IMR-90 (cell line): ENCODE measurements around the gene CAB39. TPM values are rescaled to one million over a fixed set of nuclear protein-coding genes. Genes with fewer than 3 reads are reported as not detected.

ENCODE experiments used
- ATAC-seq: fragments of 200-7000 bp; cut with Tn5 transposase; 2 replicates; pipeline ENCODE4 v1.9.1; 2020; ENCODE audit warnings: low read depth, mild to moderate bottlenecking, moderate library complexity
- BruUV-seq: library from RNA; stranded (reverse); fragments of 400-500 nt; replicated peaks from 2 replicates; lab custom pipeline; 2021; lab: Mats Ljungman, UMichigan
- CTCF ChIA-PET: fragments of 300-600 bp; formaldehyde crosslinking; extraction: SDS; loops from one replicate; lab custom pipeline; 2021; ENCODE audit warnings: antibody characterized with exemption; lab: Yijun Ruan, JAX
- POLR2A ChIA-PET: fragments of 300-600 bp; sonication (Branson Sonifier 250); formaldehyde crosslinking; loops from one replicate; lab custom pipeline; 2022; ENCODE audit warnings: antibody characterized with exemption; ENCODE audit not compliant: unreplicated experiment; lab: Charles Lee
- DNase-seq: peaks from one replicate; pipeline ENCODE4 v3.0.0; 2013
- H2AFZ ChIP-seq: replicated peaks from 2 replicates; pipeline ENCODE3; 2013; ENCODE audit warnings: low read length, mild to moderate bottlenecking; ENCODE audit not compliant: poor library complexity
- H2AK5ac ChIP-seq: 2 replicates; pipeline ENCODE4 v1.6.1; 2013; ENCODE audit warnings: low read depth, low read length, inconsistent platforms
- H2AK9ac ChIP-seq: replicated peaks from 2 replicates; pipeline ENCODE3; 2013; ENCODE audit warnings: mild to moderate bottlenecking, low read depth, low read length, moderate library complexity; ENCODE audit not compliant: poor library complexity
- H2BK120ac ChIP-seq: 2 replicates; pipeline ENCODE4 v1.6.1; 2013; ENCODE audit warnings: low read depth, low read length, inconsistent platforms
- H2BK15ac ChIP-seq: 3 replicates; pipeline ENCODE4 v1.6.1; 2013; ENCODE audit warnings: low read depth, low read length, inconsistent platforms
- H2BK20ac ChIP-seq: 2 replicates; pipeline ENCODE4 v1.6.1; 2013; ENCODE audit warnings: low read depth, mild to moderate bottlenecking, inconsistent platforms, low read length, moderate library complexity
- H2BK5ac ChIP-seq: 2 replicates; pipeline ENCODE4 v1.6.1; 2013; ENCODE audit warnings: mild to moderate bottlenecking, low read depth, low read length, inconsistent platforms; ENCODE audit not compliant: poor library complexity, severe bottlenecking
- H3K14ac ChIP-seq: replicated peaks from 2 replicates; pipeline ENCODE4 v1.6.1; 2013; ENCODE audit warnings: low read depth, low read length, inconsistent platforms
- H3K18ac ChIP-seq: 2 replicates; pipeline ENCODE4 v1.6.1; 2013; ENCODE audit warnings: low read depth, low read length, control low read depth
- H3K23ac ChIP-seq: 2 replicates; pipeline ENCODE4 v1.6.1; 2013; ENCODE audit warnings: low read depth, low read length, inconsistent platforms
- H3K27ac ChIP-seq: 2 replicates; pipeline ENCODE4 v1.5.1; 2013; ENCODE audit warnings: mild to moderate bottlenecking, control low read depth, low read length; ENCODE audit not compliant: insufficient read depth
- H3K27me3 ChIP-seq: 2 replicates; pipeline ENCODE4 v1.6.1; 2013; ENCODE audit warnings: low read length; ENCODE audit not compliant: control insufficient read depth, insufficient read depth
- H3K36me3 ChIP-seq: 2 replicates; pipeline ENCODE4 v1.6.1; 2013; ENCODE audit warnings: low read length, mixed read lengths; ENCODE audit not compliant: control insufficient read depth, insufficient read depth
- H3K4ac ChIP-seq: 2 replicates; pipeline ENCODE4 v1.6.1; 2013; ENCODE audit warnings: low read depth, low read length, inconsistent platforms
- H3K4me1 ChIP-seq: 2 replicates; pipeline ENCODE4 v1.6.1; 2013; ENCODE audit warnings: low read length, mixed read lengths; ENCODE audit not compliant: control insufficient read depth, insufficient read depth
- H3K4me2 ChIP-seq: 2 replicates; pipeline ENCODE4 v1.6.1; 2013; ENCODE audit warnings: low read depth, mild to moderate bottlenecking, control low read depth, low read length, moderate library complexity
- H3K4me3 ChIP-seq: 2 replicates; pipeline ENCODE4 v1.5.1; 2013; ENCODE audit warnings: low read depth, mild to moderate bottlenecking, control low read depth, low read length, moderate library complexity; ENCODE audit not compliant: insufficient read depth
- H3K56ac ChIP-seq: 2 replicates; pipeline ENCODE4 v1.6.1; 2013; ENCODE audit warnings: low read length, inconsistent platforms; ENCODE audit not compliant: insufficient read depth; ENCODE audit errors: extremely low read depth
- H3K79me1 ChIP-seq, 2 experiments: 2 replicates each; pipeline ENCODE4 v1.6.1; 2013; ENCODE audit warnings: low read length in 2 of 2, inconsistent platforms in 1 of 2, low read depth in 1 of 2
- H3K9ac ChIP-seq: 2 replicates; pipeline ENCODE4 v1.6.1; 2013; ENCODE audit warnings: low read depth, low read length, control low read depth
- H3K9me1 ChIP-seq: 2 replicates; pipeline ENCODE4 v1.6.1; 2013; ENCODE audit warnings: low read length, inconsistent platforms; ENCODE audit not compliant: insufficient read depth
- H3K9me3 ChIP-seq: 2 replicates; pipeline ENCODE4 v1.6.1; 2013; ENCODE audit warnings: low read length; ENCODE audit not compliant: control insufficient read depth, insufficient read depth
- H4K20me1 ChIP-seq: 2 replicates; pipeline ENCODE4 v1.6.1; 2013; ENCODE audit warnings: low read length, inconsistent platforms; ENCODE audit not compliant: insufficient read depth
- H4K5ac ChIP-seq: 2 replicates; pipeline ENCODE4 v1.6.1; 2013; ENCODE audit warnings: mild to moderate bottlenecking, low read depth, low read length, control low read depth
- H4K8ac ChIP-seq, 2 experiments: 2 replicates each; pipeline ENCODE4 v1.6.1; 2013; ENCODE audit warnings: low read depth in 2 of 2, low read length in 2 of 2, control low read depth in 1 of 2, inconsistent platforms in 1 of 2
- H4K91ac ChIP-seq: 2 replicates; pipeline ENCODE4 v1.6.1; 2013; ENCODE audit warnings: low read depth, low read length, inconsistent platforms; ENCODE audit not compliant: insufficient read depth
- MAFK ChIP-seq: IDR thresholded peaks from 2 replicates; pipeline ENCODE4 v1.6.1; 2012; ENCODE audit warnings: low read depth, low read length, improper control_type of control experiment
- SMC3 ChIP-seq: fragments of 150-350 bp; IDR thresholded peaks from 2 replicates; pipeline ENCODE4 v1.6.1; 2016; ENCODE audit warnings: low read depth, mild to moderate bottlenecking, antibody characterized with exemption, low read length, moderate library complexity
- WGBS, 2 experiments: methylation state at CpG; one replicate each; pipeline versions ENCODE4 v1.1.5 to v1.1.7; 2013; ENCODE audit warnings: missing lambda C conversion rate in 2 of 2; ENCODE audit not compliant: insufficient read length in 1 of 2; ENCODE audit errors: extremely low coverage in 2 of 2; 5-methylcytosine and 5-hydroxymethylcytosine counted together
- dilution Hi-C: fragments of 300-500 bp; cut with HindIII; formaldehyde crosslinking; loops from one replicate; pipeline ENCODE4 v1.14.3; 2018; ENCODE audit warnings: low sequenced_read_pairs; ENCODE audit not compliant: unreplicated experiment
- in situ Hi-C: fragments of 300-500 bp; cut with MboI; formaldehyde crosslinking; loops from 3 replicates; pipeline ENCODE4 v1.14.3; 2019; ENCODE audit warnings: low sequenced_read_pairs, inconsistent platforms, mixed read lengths
- intact Hi-C: fragments of 100-400 bp; cut with micrococcal nuclease; formaldehyde crosslinking; loops from 2 replicates; pipeline ENCODE4 v1.10.0; 2022
- polyA plus RNA-seq, 3 experiments: library from polyadenylated mRNA; depleted of rRNA; stranded (reverse); fragments of >200 nt; gene quantifications; 2 replicates each; pipeline ENCODE4 v1.2.3, GENCODE V29; 2012; ENCODE audit warnings: low replicate concordance in 1 of 3
- total RNA-seq: library from RNA; depleted of rRNA; stranded (reverse); fragments of >200 nt; gene quantifications from 2 replicates; pipeline ENCODE4 v1.2.3, GENCODE V29; 2012
- TF ChIP-seq, protein P1 (sequence below): fragments of 150-350 bp; IDR thresholded peaks from 2 replicates; pipeline ENCODE4 v1.6.1; 2017; ENCODE audit warnings: mild to moderate bottlenecking, antibody characterized with exemption, low read length, low read depth

CAB39 gene
- total and polyA plus RNA-seq, 2 of the 4 experiments (the other 2 are of a cell fraction), result 38.2 to 71.7 TPM

DNA sequence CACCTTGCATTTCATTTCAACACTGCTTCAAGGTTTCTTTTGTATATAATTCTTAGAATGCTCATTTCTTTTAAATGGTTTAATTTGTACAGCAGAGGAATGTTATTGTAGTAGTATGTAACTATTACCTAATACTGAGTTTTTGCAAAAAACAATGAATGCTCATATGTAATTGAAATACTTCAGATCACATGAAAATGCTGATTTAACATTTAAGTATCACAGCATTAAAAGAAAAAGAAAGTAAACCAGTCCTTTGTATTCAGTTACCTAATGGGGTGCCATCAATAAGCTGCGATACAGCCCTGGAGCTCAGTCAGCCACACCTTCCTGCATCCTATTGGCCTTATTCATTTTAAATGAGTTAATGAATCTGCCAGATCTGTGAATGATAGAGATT, 106.8 kb downstream of the CAB39 start:
- no peak overlapping the region for H2BK120ac ChIP-seq
- H3K4me3 ChIP-seq, result no peak overlapping the region
- no CpG with 5 or more reads among the region's 1 CpG for WGBS, 2 experiments
- ATAC-seq (no peak), DNase-seq (no peak)
- H4K5ac ChIP-seq, result no peak overlapping the region
- no peak overlapping the region for H3K4ac ChIP-seq
- POLR2A ChIA-PET, result no interaction called here
- H3K27me3 ChIP-seq, result no peaks in the 10 kb centered on the region
- intact Hi-C loops (no loop called here), dilution Hi-C loops (no loop called here), in situ Hi-C loops (loop anchor here (25.0 kb wide), 3 partner anchors 407 to 807 kb away; partner anchors contain the start of genes SP100 and SP110)
- H3K56ac ChIP-seq, result no peak overlapping the region
- H3K27ac ChIP-seq, result no peak overlapping the region
- no peak overlapping the region for H2BK20ac ChIP-seq
- H3K4me2 ChIP-seq, result no peak overlapping the region
- BruUV-seq, result no TSS peak
- H3K36me3 ChIP-seq, result peaks cover 28% of the 10 kb centered on the region
- H2AFZ ChIP-seq, result no peak overlapping the region
- no peak overlapping the region for H3K23ac ChIP-seq
- H3K9me3 ChIP-seq, result no peaks in the 10 kb centered on the region
- H3K14ac ChIP-seq, result no peak overlapping the region
- H4K8ac ChIP-seq, result no peak overlapping the region
- CTCF ChIA-PET, result no interaction called here
- H3K18ac ChIP-seq, result no peak overlapping the region
- H3K9me1 ChIP-seq, result no peaks in the 10 kb centered on the region
- no peak overlapping the region for H2AK5ac ChIP-seq
- H3K79me1 ChIP-seq, result peaks cover 12 to 13% of the 10 kb centered on the region in 2 experiments
- no peak overlapping the region for H3K9ac ChIP-seq
- no peak overlapping the region for H2BK15ac ChIP-seq
- TF ChIP-seq MAFK (0 out of 2 replicates have a peak, but pooled peaks have one; percentile 9), SMC3 (no peak)
- TF ChIP-seq, protein P1, sequence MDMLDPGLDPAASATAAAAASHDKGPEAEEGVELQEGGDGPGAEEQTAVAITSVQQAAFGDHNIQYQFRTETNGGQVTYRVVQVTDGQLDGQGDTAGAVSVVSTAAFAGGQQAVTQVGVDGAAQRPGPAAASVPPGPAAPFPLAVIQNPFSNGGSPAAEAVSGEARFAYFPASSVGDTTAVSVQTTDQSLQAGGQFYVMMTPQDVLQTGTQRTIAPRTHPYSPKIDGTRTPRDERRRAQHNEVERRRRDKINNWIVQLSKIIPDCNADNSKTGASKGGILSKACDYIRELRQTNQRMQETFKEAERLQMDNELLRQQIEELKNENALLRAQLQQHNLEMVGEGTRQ, result no peak
- H2AK9ac ChIP-seq, result no peak overlapping the region
- no peaks in the 10 kb centered on the region for H3K4me1 ChIP-seq
- H4K91ac ChIP-seq, result no peak overlapping the region
- H2BK5ac ChIP-seq, result no peak overlapping the region
- no peaks in the 10 kb centered on the region for H4K20me1 ChIP-seq
